Ishikawa (cell line): Measurements from ENCODE around the gene TAF10.

Source experiments
- CEBPB ChIP-seq: IDR thresholded peaks from 2 replicates; pipeline ENCODE4 v1.6.1; 2012
- CREB1 ChIP-seq: IDR thresholded peaks from 2 replicates; pipeline ENCODE4 v1.6.1; 2012; ENCODE audit warnings: low read depth
- FOXM1 ChIP-seq: IDR thresholded peaks from 2 replicates; pipeline ENCODE4 v1.6.1; 2012; ENCODE audit warnings: low read depth, borderline replicate concordance
- TAF1 ChIP-seq: IDR thresholded peaks from 2 replicates; pipeline ENCODE4 v1.6.1; 2012; ENCODE audit warnings: low read depth, mild to moderate bottlenecking
- TCF12 ChIP-seq: IDR thresholded peaks from 2 replicates; pipeline ENCODE4 v1.6.1; 2012; ENCODE audit warnings: low read depth
- YY1 ChIP-seq: IDR thresholded peaks from 2 replicates; pipeline ENCODE4 v1.6.1; 2012; ENCODE audit warnings: low read depth
- TF ChIP-seq, protein P1 (sequence below): IDR thresholded peaks from 2 replicates; pipeline ENCODE4 v1.6.1; 2012

DNA sequence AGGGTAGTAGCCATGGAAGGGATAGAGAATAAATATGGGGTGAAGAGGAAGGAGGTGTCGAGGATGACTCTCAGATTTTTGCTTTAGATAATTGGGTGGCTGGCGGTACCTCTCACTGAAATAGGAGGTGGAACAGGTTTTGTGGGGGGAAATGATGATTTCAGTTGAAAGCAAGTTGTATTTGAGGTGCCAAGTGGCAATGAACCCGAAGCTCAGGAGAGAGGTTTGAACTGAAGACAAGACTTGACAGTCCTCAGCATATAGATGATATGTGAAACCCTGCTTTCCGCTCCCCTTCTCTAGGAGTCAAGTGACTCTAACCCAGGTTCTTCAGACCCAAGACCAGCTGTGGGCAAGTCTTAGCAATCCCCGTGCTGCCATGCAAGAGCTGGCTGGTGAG is 42.3 kb downstream of the TAF10 start:
- TF ChIP-seq TAF1: no peak
- TF ChIP-seq, protein P1, sequence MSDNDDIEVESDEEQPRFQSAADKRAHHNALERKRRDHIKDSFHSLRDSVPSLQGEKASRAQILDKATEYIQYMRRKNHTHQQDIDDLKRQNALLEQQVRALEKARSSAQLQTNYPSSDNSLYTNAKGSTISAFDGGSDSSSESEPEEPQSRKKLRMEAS: no peak
- no peak for TF ChIP-seq YY1
- TF ChIP-seq TCF12: no peak
- TF ChIP-seq CEBPB: no peak
- TF ChIP-seq FOXM1: no peak
- no peak for TF ChIP-seq CREB1
